Measurements from ENCODE around the gene NCEH1. TPM values are rescaled to one million over a fixed set of nuclear protein-coding genes. Genes with fewer than 3 reads are reported as not detected.

Gene NCEH1
- total RNA-seq, 2 experiments from 2014 or later = 0.33 to 0.50 TPM

DNA sequence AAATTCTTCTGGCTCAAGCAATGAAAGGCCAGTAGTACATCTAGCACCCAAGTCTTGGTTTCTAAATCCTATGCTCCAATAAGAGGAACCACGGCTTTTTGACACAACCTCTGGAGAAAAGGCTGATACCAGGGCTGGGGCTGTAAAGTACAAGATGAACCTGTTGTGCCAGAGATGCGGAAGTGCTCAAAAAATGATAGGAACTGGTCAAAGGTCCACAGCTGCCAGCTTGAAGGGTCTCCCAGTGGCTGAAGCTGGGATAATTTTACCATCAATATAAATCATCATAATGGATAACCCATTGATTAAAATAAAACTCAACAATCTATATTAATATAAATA is 558 bp upstream of the NCEH1 start:
- Histone ChIP-seq H3K27ac (ENCODE audit: low read depth in 1 of 2, low read length in 2 of 2) (no peak overlapping the region), H3K9me3 (ENCODE audit: control insufficient read depth in 1 of 2, insufficient read depth in 1 of 2, low read length in 2 of 2) (no peaks in the 10 kb centered on the region), H3K4me3 (ENCODE audit: low read length) (peak overlapping the region; percentile 93), H3K36me3 (ENCODE audit: insufficient read depth, low read length) (no peaks in the 10 kb centered on the region), H3K27me3 (ENCODE audit: control insufficient read depth in 1 of 2, insufficient read depth in 2 of 2, low read length in 2 of 2) (no peaks in the 10 kb centered on the region), H3K4me1 (ENCODE audit: insufficient read depth, low read length) (peaks cover 14% of the 10 kb centered on the region)
- ChIA-PET POLR2A (interaction anchor here (0.6 to 1.3 kb wide), 2 partner anchors 35 to 39 kb away, joined by 3 to 5 read pairs; partner anchors contain the start of gene ECT2), CTCF (interaction anchor here (1.0 to 1.5 kb wide), 2 partner anchors 15 to 39 kb away, joined by 3 to 6 read pairs; partner anchors contain the start of gene ECT2)
- peak overlapping the region; percentile 96 for H3K4me3 Mint-ChIP-seq
- H3K27ac Mint-ChIP-seq = peak overlapping the region; percentile 24
- no peak for DNase-seq
- H3K36me3 Mint-ChIP-seq (ENCODE audit: low read depth) = peaks cover 10% of the 10 kb centered on the region
- ATAC-seq (ENCODE audit: poor library complexity) = no peak
- no peaks in the 10 kb centered on the region for H3K9me3 Mint-ChIP-seq
- no peak for TF ChIP-seq CTCF (IDR thresholded peaks at IDR 0.05)
- H3K4me1 Mint-ChIP-seq (ENCODE audit: low read depth) = peaks cover 20% of the 10 kb centered on the region
- H3K27me3 Mint-ChIP-seq = no peaks in the 10 kb centered on the region
- intact Hi-C loops (cut with DNase I, micrococcal nuclease) = no loop called here

GRCh38 chr3:172709774-172710663 is 848 bp downstream of the NCEH1 start:
- H3K27ac ChIP-seq (ENCODE audit: low read depth in 1 of 2, low read length in 2 of 2) = no peak overlapping the region

More at GRCh38 chr3:172709774-172710663, 848 bp downstream of the NCEH1 start:
- DNase-seq (peak in 2 of 14 experiments; percentile 8 to 27), ATAC-seq (ENCODE audit: poor library complexity) (peak; percentile 7)
- intact Hi-C loops (cut with DNase I, micrococcal nuclease) = no loop called here
- H3K4me1 ChIP-seq (ENCODE audit: insufficient read depth, low read length) = peaks cover 14% of the 10 kb centered on the region
- no peaks in the 10 kb centered on the region for H3K9me3 ChIP-seq (ENCODE audit: control insufficient read depth in 1 of 2, insufficient read depth in 1 of 2, low read length in 2 of 2)
- H3K4me3 ChIP-seq (ENCODE audit: low read length) = peak overlapping the region; percentile 93
- Mint-ChIP-seq H3K9me3 (no peaks in the 10 kb centered on the region), H3K36me3 (ENCODE audit: low read depth) (peaks cover 10% of the 10 kb centered on the region), H3K4me3 (peak overlapping the region; percentile 96), H3K27ac (peak overlapping the region; percentile 24), H3K27me3 (no peaks in the 10 kb centered on the region), H3K4me1 (ENCODE audit: low read depth) (peaks cover 24% of the 10 kb centered on the region)
- TF ChIP-seq CTCF (IDR thresholded peaks at IDR 0.05) = no peak
- no peaks in the 10 kb centered on the region for H3K36me3 ChIP-seq (ENCODE audit: insufficient read depth, low read length)
- ChIA-PET POLR2A (interaction anchor here (1.3 kb wide), 1 partner anchor 40 kb away, joined by 5 read pairs; the partner anchor contains the start of gene ECT2), CTCF (interaction anchor here (0.5 to 1.5 kb wide), 3 partner anchors 17 to 547 kb away, joined by 3 to 6 read pairs (median 3); partner anchors contain the start of gene ECT2)
- no peaks in the 10 kb centered on the region for H3K27me3 ChIP-seq (ENCODE audit: control insufficient read depth in 1 of 2, insufficient read depth in 2 of 2, low read length in 2 of 2)
